Epithelial cell of proximal tubule (primary cell): Measurements from ENCODE around the gene FIBIN. TPM values are rescaled to one million over a fixed set of nuclear protein-coding genes. Genes with fewer than 3 reads are reported as not detected.

Experiments
- DNase-seq: peaks from one replicate; pipeline ENCODE4 v3.0.0-alpha.2; 2011; ENCODE audit warnings: low read depth
- H3K4me3 ChIP-seq: 2 replicates; pipeline ENCODE4 v1.5.1; 2011; ENCODE audit warnings: low read depth, mild to moderate bottlenecking, low read length
- total RNA-seq: library from RNA; depleted of rRNA; stranded (reverse); fragments of >200 nt; gene quantifications from 2 replicates; pipeline ENCODE4 v1.2.3, GENCODE V29; 2015
- TF ChIP-seq, protein P1 (sequence below): conservative IDR thresholded peaks from 2 replicates; pipeline ENCODE4 v1.5.1; 2012; ENCODE audit warnings: low read depth, mild to moderate bottlenecking, low read length

FIBIN gene
- total RNA-seq, 1 donor from 2014 or later = not detected

DNA sequence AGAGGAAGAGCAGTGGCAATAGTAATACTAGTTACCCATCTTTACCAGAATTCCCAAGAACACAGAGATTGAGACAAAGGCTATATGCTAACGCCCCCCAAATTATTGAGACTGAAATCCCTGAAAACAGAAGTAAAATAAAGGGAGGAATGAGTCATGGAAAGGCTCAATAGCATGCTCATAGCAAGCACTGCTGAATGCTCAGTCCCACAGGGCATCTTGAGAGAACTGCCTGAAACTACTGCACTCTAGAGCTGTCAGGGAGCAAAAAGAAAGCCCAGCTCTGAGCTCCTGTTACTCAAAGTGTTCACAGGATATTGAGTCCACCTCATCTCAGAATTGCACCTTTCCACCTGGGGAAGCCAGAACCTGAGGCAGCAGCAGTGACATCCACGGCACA, 44.1 kb upstream of the FIBIN start:
- H3K4me3 ChIP-seq = no peak overlapping the region
- TF ChIP-seq, protein P1, sequence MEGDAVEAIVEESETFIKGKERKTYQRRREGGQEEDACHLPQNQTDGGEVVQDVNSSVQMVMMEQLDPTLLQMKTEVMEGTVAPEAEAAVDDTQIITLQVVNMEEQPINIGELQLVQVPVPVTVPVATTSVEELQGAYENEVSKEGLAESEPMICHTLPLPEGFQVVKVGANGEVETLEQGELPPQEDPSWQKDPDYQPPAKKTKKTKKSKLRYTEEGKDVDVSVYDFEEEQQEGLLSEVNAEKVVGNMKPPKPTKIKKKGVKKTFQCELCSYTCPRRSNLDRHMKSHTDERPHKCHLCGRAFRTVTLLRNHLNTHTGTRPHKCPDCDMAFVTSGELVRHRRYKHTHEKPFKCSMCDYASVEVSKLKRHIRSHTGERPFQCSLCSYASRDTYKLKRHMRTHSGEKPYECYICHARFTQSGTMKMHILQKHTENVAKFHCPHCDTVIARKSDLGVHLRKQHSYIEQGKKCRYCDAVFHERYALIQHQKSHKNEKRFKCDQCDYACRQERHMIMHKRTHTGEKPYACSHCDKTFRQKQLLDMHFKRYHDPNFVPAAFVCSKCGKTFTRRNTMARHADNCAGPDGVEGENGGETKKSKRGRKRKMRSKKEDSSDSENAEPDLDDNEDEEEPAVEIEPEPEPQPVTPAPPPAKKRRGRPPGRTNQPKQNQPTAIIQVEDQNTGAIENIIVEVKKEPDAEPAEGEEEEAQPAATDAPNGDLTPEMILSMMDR = no peak
- no peak for DNase-seq

DNA sequence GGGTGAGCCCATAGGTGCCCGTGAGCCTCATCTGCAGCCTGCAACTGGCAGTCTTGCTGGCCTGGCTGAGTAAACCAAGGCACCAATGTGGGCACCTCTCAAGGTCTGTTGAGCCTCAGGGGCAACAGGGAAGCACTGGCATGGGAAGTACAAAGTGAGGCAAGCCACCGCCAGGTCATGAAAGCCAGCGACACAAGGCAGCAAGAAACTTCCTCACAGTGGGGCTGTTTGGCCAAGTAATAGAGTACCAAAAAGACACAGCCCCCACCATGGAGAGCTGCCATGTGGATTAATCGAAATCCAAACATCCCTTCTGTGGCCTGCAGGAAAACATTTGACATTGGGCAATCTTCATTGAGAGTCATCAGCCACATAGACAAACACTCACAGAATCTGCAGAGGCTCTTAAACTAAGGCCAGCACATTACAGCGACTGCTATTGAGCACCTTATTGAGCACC, 43.6 kb upstream of the FIBIN start:
- no peak for DNase-seq
- TF ChIP-seq, protein P1 = no peak

DNA sequence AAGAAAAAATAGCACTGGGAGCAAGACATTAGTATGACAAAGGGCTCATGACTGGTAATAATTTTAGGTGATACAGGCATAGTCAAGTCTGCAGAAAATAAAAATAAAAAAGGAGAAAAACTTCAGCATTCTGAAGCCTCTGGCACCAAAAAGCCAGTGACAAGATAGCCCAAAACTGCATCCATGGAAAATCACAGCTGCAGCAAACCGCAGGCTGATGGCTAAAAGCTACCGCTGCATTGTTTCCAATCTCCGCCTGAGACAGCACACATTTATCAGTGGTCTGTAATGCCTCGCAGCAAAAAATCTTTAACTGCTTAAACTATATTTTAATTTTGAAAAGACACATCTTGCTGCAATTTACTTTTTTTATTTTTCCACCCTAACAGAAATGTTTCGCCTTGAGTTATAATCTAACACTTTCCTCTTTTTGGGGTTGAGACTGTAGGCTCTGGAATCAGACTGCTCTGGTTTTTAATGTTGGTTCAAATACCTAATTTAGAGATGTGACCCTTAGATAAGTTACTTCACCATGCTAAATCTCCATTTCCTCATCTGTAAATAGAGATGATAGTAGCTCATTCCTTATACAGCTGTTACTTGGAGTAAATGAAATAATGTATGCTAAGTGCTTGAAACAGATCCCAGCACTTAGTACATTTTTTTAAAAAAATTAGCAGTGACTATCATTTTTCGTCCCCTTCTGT, 42.0 kb upstream of the FIBIN start:
- H3K4me3 ChIP-seq = no peak overlapping the region
- no peak for DNase-seq
- TF ChIP-seq, protein P1 = no peak

More for the DNA sequence above, 43.6 kb upstream of the FIBIN start:
- H3K4me3 ChIP-seq = no peak overlapping the region

DNA sequence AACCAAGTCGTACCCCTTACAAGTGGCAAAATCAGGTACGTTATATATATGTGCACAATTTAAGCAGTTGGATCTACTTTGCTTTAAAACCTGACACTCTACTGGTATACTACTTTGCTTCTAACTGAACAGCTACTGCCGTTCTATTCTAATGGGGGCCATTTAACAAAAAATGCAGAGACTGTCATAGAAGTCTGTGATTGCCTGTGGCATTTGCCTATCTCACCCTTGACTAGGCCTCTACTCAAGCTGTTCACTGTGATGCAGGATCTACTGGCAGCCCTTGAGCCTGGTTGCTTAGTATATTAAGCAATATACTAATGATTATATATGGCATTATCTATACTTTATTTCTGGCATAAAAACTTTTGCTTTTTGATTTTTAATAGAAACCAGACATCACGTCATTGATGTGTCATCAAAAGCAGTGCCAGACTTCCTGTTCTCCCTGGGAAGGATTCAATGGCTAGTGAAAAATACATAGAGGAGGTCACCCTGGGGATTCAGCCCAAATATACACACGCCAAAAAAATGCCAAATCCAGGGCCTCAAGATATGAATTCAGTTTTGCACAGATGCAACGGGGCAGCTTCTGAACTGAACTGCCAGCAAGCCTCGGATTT, 40.0 kb upstream of the FIBIN start:
- TF ChIP-seq, protein P1 = no peak
- no peak for DNase-seq
- no peak overlapping the region for H3K4me3 ChIP-seq

DNA sequence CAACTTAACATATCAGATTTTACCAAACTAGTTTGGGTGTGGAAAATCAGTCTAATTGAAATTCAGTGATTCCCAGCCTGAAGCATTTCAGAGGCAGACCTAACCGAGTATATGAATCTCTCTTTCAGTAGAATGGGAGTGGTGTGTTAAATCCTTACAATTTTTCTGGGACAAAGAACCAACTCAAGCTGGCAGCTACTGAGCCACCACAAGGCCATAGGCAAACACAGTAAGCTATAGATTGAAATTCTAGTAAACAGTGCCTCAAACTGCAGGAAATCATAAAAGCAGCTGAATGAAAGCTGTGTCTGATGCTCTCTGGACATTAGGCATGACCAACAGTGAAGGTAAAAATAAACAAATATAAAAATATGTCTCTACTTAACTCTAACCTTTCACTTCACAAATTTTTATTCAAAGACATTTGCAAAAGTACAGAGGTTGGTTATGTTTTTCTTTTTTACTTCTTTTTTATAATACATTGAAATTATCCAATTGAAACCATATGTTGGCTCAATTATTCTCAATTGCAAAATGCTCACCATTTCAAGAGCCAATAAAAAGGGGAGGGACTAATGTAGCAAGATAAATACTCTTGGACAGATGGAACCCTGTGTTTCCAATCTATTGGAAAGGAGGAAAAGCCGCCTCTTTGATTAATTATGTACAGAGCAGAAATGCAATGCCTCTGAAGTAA, 35.8 kb upstream of the FIBIN start:
- no peak for DNase-seq
- TF ChIP-seq, protein P1 = no peak
- no peak overlapping the region for H3K4me3 ChIP-seq

DNA sequence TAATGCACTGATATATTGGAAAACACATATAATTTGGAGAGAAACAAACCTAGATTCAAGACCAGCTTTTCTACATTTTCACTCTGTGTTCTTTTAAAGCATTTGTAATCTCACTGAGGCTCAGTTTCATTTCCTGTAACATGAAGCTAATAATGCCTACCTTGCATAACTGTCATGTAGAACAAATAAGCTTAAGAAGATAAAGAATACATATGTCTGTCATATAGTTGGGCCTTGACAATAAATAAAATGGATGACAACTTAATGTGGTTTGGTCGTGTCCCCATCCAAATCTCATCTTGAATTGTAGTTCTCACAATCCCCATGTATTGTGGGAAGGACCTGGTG, 35.2 kb upstream of the FIBIN start:
- no peak for DNase-seq
- H3K4me3 ChIP-seq = no peak overlapping the region
- TF ChIP-seq, protein P1 = no peak

DNA sequence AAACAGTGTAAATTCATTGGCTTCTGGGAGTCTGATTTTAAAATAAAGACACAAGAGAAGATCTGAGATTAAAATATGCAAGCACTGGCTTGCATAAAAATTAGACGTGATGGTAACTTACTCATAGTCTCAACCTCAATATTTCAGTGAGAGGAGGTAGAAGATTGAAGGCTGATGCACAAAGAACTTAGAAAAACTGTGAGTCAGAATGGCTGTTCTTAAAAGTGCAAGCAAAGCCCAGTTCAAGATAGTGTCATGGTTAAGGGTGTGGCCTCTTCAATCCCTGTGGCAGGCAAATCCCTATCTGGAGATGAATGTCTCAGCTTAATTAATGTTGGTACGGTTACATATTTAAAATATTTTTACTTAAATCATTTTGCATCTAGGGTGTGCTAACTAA, 33.6 kb upstream of the FIBIN start:
- TF ChIP-seq, protein P1 = no peak
- DNase-seq = no peak
- no peak overlapping the region for H3K4me3 ChIP-seq
